OCI-LY7 (cell line): ENCODE data around the gene WDR19. TPM values are rescaled to one million over a fixed set of nuclear protein-coding genes. Genes with fewer than 3 reads are reported as not detected.

Source experiments
- small RNA-seq: library from RNA; depleted of rRNA; stranded (forward); fragments of <200 nt; gene quantifications from one replicate; pipeline ENCODE3, GENCODE V24; 2014
- total RNA-seq, 2 experiments: library from RNA; depleted of rRNA in 1 of 2; stranded (reverse); fragments of >200 nt in 1 of 2; shearing (Covaris generic) in 1 of 2; gene quantifications; 2 replicates each; pipeline ENCODE4 v1.2.3, GENCODE V29; 2014 to 2022

Gene WDR19
- total RNA-seq, 2 experiments from 2014 or later: 41.2 to 47.5 TPM

Small RNA genes within 50 kb of the gene (small RNA-seq; reads per million reads assigned to genes)
- gene RNU6-32P: not detected

Other genes starting within 250 kb of the WDR19 start
- gene TMEM156, start 150.1 kb upstream of the WDR19 start, total RNA-seq (2014; rRNA removed; shearing (Covaris generic)): 25.0 and 29.0 TPM in 2 replicates
- gene TMEM156, start 150.1 kb upstream of the WDR19 start, total RNA-seq (2022): 29.4 and 35.7 TPM in 2 replicates
- 34.4 and 47.5 TPM in 2 replicates for gene KLHL5, start 120.3 kb upstream of the WDR19 start, total RNA-seq (2014; rRNA removed; shearing (Covaris generic))
- gene KLHL5, start 120.3 kb upstream of the WDR19 start, total RNA-seq (2022): 59.8 and 69.8 TPM in 2 replicates
- 72.7 and 91.0 TPM in 2 replicates for gene RFC1, start 183.8 kb downstream of the WDR19 start, total RNA-seq (2014; rRNA removed; shearing (Covaris generic))
- gene RFC1, start 183.8 kb downstream of the WDR19 start, total RNA-seq (2022): 129 and 135 TPM in 2 replicates
- not detected in 2 replicates for gene KLB, start 224.4 kb downstream of the WDR19 start, total RNA-seq (2014; rRNA removed; shearing (Covaris generic))
- not detected in 2 replicates for gene KLB, start 224.4 kb downstream of the WDR19 start, total RNA-seq (2022)